IPS-NIHi7 (cell line): ENCODE measurements around the gene IRS4.

Source experiments
- DNase-seq: peaks from one replicate; pipeline ENCODE4 v3.0.0; 2012; ENCODE audit warnings: mixed read lengths; ENCODE audit errors: extremely low spot score

The IRS4 gene

DNA sequence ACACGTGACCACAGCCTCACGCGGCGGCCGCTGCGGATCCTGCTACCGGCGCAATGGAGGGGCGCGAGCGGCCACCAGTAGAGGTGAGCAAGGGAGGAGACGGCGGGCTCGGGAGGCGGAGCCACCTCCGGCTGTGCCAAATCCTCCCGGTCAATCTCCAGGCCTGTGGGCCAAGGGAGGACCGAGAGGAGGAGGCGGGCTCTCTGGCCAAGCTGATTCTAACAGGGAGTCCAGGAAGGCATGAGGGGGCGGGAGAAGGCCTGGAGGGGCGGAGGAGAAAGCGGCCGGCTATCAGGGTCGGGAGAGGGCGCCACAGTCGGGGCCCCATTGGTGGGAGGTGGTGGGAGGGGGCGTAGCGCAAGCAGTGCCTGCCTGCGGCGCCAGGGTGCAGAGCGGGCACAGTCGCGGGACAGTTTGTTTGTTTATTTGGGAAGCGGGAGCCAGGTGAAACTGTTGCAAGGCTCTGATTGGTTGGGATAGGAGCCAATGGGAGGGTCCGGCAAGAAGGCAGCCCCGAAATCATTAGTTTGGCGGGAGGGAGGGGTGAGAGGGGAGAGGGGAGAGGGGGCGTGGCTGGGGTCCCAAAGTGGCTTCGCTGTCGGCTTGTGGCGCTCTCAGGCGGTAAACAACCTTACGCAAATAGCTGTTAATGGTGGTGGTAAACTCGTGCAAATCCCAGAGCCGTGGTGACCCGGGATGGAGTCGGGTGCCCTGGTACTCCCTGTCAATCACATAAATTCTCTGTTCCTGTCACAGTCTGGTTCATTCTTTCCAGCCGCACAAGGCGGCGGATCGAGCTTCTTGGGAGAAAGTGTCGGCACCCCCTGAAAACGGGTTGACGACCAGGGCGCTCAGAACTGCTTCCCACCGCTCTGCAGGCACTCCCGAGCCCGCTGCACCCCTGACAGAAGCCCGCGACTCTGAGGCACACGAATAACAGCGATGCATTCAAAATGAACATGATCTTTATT is at the start of gene IRS4:
TSS of gene IRS4 (minus strand) at position 55 of the 971 bp plus-strand sequence.
- DNase-seq: peak; percentile 87

DNA sequence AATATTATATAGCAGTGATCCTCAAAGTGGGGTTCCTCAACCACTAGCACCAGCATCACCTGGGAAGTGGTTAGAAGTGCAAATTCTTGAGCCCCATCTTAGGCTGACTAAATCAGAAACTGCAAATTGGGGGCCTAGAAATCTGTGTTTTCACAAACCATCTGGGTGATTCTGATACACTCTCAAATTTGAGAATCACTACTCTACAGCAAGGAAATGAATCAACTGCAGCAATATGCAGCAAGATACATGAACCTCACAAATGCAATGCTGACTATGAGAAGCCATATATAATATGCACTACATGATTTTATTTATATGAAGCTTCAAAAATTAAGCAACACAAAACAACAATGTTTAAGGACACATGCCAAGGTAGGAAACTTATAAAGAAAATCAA is 36.2 kb upstream of the IRS4 start:
- DNase-seq: no peak

DNA sequence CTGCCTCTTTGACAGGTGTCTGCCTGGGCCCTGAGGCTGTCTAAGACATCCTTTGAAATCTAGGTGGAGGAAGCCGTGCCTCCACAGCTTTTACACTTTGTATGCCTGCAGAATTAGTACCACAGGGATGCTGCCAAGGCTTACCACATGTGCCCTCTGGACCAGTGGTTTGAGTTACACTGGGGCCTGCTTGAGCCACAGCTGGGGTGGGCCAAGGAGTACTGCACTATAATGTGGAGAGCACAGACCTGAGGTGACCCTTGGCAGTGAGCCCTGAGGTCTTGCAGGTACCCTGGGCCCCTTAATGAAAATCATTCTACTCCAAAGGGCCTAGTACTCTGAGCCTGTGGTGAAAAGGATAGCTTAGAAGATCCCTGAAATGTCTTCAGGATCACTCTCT is 27.2 kb upstream of the IRS4 start:
- DNase-seq: no peak

DNA sequence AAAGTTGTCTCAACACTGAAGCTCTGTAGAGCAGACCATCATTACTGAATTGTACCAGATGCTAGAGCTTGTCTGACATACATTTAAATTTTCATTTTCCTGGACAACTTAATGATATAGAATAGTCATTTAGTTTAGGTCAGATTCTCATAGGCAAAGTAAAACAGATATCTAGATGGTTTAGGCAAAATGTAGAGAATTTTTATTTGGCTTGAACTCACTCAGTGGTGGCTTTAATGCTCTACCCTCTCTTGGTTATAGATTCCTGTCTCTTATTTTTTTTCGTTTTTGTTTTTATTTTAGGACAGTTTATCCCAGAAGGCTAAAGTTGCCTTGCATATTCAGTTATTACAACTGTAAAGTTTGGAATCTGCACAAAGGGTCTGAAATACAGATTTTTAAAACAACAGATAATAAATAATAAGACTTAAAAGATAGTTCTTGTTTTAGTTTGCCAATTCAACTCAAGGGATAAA is 4.0 kb upstream of the IRS4 start:
- DNase-seq: no peak

DNA sequence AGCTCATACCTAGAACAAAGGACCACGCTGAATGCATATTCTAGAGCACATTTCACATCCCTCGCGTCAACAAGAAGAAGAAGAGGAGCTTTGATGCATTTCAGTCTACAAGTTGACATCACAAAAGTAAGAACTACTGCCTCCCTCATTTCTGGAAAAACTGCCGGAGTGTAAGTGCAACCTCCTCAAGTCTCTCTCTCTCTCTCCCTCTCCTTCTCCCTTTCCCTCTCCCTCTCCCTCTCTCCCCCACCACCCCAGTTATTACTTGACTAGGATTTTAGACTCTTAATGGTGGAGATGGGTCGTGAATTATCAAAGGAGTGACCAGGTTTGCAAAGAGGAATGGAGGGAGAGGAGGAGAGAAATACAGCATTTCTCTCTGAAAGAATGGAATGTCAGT is 1.4 kb upstream of the IRS4 start:
- no peak for DNase-seq

DNA sequence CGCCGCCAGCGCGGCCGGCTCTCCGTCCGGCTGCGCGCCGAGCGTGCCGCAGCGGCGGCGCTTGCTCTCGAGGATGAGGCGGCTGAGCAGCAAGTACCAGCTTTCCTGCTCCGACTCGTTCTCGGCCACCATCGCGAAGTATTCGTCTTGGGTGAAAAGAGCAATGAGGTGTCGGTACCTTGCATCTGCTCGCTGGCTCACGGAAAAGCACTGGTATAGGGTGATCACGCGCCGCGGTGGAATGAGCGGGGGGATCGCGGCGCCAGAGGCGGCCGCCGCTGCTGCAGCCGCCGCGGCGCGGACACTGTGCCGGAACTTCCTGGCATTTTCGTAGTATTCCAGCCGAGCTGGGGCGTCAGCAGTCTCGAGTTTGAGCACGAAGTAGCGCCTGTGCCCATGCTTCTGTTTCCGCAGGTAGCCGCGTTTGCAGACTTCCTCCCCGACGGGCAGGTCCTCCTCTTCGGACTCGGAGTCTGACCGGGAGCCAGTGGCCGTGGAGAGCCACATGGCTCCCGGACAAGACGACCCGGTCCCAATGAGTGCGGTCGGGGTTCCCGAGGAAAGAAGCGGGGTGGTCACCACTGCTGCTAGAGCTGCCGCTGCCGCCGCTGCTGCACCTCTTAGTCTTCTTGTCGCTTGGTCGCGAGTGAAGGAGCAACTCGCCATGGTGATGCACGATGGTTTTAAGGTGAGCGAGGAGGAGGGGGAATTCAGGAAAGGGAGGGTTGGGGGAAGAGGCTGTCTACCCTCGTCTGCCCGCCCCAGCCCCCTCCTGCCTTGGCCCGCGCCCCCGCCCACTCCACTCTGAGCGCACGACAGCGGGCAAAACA is 469 bp downstream of the IRS4 start:
- DNase-seq: no peak

DNA sequence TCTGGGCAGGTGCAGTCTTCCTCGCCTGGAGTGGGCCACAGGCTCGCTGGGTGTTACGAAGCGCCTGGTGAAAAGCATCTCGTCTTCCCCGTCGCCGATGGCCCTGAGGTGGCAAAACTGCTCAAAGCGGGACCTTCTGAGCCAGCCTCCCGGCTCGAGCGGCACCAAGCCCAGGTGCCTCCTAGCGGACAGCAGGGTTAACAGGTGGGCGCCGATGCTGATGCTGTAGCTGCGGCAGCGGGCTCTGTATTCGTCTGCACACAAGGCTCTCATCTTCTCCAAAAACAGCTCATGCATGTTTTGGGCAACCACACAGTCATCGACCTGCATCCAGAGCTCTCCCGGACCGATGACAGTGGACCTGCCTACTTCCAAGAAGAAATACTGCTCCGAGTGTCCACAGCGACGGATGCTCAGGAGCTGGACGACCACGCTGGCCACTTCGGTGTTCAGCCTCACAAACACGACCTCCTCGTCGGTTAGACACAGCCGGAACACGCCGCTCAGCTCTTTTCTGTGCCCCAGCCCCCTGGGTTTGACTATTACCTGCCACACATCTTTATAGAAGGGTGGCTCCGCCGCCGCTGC is 1.2 kb downstream of the IRS4 start:
- DNase-seq: peak; percentile 41

DNA sequence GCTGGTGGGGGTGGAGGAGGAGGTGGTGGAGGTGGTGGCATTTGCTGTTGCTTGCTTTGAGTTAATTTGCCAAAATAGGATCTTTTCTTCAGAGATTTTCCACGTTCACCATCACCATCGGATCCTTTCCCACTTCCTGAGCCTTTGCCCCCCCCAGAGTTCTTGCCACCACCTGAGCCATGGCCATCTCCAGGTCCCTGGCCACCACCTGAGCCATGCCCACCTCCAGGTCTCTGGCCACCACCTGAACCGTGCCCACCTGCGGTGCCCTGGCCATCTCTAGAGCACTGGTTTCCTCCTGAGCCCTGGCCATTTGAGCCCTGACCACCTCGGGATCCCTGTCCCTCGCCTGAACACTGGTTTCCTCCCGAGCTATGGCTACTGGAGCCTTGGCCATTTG is 1.9 kb downstream of the IRS4 start:
- DNase-seq: no peak

DNA sequence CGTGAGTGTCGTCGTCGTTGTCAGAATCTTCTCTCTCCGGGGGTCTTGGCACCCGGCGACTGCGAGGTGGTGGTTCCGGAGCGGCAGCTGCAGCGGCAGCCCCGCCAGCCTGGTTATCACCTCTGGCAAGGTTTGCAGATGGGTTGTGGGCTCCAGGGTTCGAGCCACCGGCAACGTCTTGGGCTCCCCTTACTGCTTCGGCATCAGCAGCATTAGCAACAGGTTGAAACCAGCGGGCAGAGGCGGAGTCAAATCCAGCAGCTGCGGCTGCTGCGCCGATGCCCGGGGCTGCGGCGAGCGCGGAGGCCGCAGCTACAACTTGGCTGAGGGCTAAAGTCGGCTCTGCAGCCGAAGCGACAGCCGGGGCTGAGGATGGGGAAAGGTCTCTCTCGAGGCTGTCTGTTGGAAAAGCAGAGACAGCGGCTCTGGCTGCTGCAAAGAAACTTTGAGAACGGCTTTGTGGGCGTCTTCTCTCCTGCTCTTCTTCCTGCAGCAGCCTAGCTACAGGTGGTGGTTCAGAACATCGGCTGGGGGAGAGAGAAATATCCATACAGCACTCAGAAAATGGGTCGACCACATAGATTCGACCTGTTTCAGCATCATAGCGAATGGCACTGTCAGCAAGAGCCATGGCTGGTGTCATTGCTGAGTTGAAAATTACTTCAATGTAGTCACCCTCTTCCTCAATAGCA is 3.6 kb downstream of the IRS4 start:
- DNase-seq: peak; percentile 58

DNA sequence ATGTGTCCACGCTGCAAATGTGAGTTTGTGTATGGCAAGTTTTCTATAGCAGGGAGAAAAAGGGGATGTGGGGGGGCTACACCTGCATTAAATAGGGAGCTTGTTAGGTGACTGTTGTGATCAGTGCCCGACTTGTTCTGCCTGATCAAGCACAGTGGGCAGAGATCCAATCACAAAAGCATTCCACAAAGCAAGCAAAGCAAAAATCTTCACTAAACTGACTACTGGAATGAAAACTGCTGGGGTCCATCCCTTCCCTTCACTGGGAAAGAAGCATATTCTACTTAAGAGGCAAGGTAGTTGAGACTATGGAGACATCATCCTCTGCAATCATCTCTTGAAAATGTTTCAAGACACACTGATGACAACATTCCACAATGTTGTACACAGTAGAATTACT is 5.2 kb downstream of the IRS4 start:
- no peak for DNase-seq

DNA sequence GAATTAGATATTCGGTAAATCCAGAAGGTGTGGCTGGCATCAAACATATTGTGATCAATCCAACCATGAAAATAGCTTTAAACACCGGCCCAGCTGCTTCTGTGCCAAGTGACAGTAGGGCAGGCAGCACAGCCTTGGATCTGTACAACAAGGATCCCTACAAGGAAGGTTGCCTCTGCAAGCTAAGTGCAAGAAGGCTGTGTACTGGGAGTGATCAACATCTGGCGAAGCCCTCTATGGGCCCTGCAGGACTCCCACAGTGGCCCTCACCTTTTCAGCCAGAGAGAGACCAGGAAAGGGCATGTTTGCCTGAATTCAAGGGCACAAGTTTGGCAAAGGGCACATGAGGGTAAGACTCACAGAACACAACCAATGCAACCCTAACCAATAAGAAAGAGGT is 9.6 kb downstream of the IRS4 start:
- DNase-seq: no peak

DNA sequence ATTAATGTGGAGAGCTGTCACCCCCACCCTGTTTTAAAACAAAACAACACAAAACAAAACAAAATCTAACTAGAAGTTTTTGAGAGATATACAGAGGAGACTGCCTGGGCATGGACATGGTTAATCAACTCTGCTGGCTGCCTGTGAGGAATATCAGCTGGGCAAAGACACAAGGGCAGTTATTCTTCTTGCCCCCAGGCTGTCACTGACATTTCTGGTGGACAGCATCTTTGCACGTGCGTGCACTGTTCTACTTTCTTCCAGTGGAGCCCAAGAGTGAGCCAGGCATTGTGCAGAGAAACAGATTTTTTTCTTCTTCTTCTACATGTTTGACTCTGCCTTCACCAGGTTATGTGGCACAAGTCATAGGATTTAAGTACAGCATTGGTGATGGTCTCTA is 13.8 kb downstream of the IRS4 start:
- no peak for DNase-seq

DNA sequence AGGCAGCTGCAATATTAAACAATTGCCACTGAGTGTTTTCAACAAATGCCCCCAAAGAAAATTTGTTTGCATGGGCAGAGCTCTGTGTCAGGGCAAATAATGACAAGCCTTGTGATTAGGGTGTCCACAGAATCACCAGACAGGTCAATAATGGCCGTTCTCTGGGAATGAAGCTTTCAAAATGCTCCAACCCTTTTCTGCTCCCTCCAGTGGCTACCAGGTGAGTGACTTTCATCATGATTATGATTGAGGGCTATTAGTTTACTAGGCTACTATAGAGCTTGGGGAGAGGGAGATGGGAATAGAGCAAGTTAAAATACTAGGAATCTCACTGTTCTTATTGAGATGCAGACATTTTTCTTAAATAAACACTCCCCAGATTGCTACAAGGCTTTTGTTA is 23.5 kb downstream of the IRS4 start:
- no peak for DNase-seq

DNA sequence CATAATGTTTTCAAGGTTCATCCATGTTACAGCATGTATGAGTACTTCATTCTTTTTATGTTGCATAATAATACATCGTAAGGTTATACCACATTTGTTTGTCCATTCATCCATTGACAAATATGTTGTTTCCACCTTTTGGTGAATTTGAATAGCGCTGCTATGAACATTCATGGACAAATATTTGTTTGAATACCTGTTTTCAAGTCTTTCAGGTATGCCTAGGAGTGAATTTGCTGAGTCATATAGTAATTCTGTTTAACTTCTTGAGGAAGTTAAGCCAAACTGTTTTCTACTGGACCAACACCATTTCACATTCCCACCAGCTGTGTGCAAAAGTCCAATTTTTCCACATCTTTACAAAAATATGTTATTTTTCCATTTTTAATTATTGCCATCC is 31.5 kb downstream of the IRS4 start:
- no peak for DNase-seq

DNA sequence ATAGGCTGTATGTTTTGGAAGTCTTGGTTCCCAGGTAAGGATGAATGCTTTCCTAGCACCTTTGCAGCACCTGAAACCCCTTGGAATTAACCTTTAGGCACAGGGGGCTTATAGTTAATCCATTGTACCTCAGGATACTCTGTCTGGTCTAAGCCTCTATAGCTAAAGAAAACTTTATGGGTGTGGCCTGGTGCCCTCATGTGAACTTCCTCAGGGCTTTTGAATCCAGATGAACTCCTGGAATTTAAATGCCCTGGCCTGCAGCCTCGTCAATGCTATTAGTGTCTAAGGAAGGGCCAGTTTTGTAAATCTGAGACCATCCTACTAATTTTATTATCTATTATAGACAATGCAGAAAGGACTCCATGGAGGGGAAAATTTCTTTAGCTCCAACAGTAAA is 33.8 kb downstream of the IRS4 start:
- DNase-seq: no peak

DNA sequence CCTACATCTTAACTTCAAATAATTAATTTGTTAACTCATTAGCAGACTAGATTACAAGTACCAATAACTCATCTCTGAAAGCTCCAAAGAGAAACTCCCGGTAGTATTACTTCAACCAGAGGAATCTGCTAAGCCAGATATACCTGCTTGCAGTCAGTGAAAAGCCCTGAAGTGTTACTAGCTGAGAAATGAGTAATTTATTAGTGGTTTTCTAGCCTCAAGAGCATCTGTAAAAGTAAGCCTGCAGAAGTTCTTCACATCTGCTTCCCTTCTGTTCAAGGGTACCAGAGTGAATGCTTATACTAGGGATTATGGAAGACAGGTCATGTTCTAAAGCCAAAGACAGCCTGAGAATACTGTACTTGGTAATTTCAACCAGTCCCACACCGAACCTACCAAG is 34.7 kb downstream of the IRS4 start:
- DNase-seq: no peak

DNA sequence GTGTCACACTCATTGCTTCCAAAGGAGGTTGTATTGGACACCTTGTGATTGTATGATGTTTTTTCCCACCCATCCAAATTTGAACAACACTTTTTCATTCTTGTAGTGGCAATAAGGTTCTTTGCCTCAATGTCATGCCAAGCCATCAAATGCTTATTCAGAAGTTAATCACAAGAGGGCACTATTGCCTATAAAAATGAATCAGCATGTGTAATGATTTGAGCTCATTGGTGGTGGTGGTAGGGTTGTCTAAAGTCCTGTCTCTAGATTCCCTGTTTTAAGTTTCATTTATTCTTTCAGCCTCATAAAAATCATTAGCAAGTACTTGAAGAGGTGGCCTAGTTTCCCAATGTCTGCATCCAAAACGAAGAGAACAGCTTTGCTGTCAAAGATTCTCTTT is 37.0 kb downstream of the IRS4 start:
- DNase-seq: peak; percentile 60

DNA sequence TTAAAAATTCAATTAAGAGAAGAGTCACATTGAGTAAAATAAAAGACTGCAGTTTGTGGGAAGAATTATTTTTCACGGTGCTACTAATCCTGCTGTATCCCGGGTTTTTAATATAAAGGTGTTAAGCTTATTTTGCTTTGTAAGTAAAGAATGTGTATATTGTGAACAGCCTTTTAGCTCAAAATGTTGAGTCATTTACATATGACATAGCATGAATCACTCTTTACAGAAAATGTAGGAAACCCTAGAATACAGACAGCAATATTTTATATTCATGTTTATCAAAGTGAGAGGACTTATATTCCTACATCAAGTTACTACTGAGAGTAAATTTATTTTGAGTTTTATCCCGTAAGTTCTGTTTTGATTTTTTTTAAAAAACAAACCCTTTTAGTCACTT is 39.7 kb downstream of the IRS4 start:
- no peak for DNase-seq
